A549 treated with ZK216348 at 1 μM for 4 hours (cell line): ENCODE results near the gene SPON2. TPM values are rescaled to one million over a fixed set of nuclear protein-coding genes. Genes with fewer than 3 reads are reported as not detected.

ENCODE experiments used
- total RNA-seq: library from RNA; stranded (reverse); fragments of 200-300 nt; extraction: Qiagen RNA extraction; gene quantifications from 5 replicates; pipeline ENCODE4 v1.2.3, GENCODE V29; 2022; ENCODE audit warnings: low read depth

The SPON2 gene
- total RNA-seq: 0.13 to 0.69 TPM (median 0.34 TPM) in 4 of 5 replicates, not detected in the other

GRCh38 chr4:1172228-1172851 lies at the start of gene SPON2:
SPON2 (minus strand) TSS chr4:1172583.

Other genes with a start within 250 kb of the SPON2 start
- gene GAK, start 240.3 kb downstream of the SPON2 start, total RNA-seq: 24.4 to 59.3 TPM (median 48.8 TPM) in 5 replicates
- 6.1 to 12.3 TPM (median 8.0 TPM) in 5 replicates for gene TMEM175, start 240.1 kb downstream of the SPON2 start, total RNA-seq
- gene DGKQ, start 199.0 kb downstream of the SPON2 start, total RNA-seq: 4.0 to 9.4 TPM (median 7.7 TPM) in 5 replicates
- gene IDUA, start 185.5 kb downstream of the SPON2 start, total RNA-seq: 5.5 to 17.7 TPM (median 13.9 TPM) in 5 replicates
- gene SLC26A1, start 179.2 kb downstream of the SPON2 start, total RNA-seq: 0.15 to 0.40 TPM (median 0.31 TPM) in 4 of 5 replicates, not detected in the other
- 10.8 to 25.7 TPM (median 23.0 TPM) in 5 replicates for gene FGFRL1, start 161.0 kb downstream of the SPON2 start, total RNA-seq
- gene RNF212, start 59.0 kb downstream of the SPON2 start, total RNA-seq: 1.5 to 2.5 TPM (median 1.7 TPM) in 5 replicates
- 56.7 to 97.3 TPM (median 85.7 TPM) in 5 replicates for gene CTBP1, start 76.5 kb upstream of the SPON2 start, total RNA-seq
- gene MAEA, start 117.3 kb upstream of the SPON2 start, total RNA-seq: 48.8 to 68.1 TPM (median 64.7 TPM) in 5 replicates
- 3.2 to 5.7 TPM (median 5.0 TPM) in 5 replicates for gene UVSSA, start 174.6 kb upstream of the SPON2 start, total RNA-seq
- not detected in 5 replicates for gene NKX1-1, start 233.9 kb upstream of the SPON2 start, total RNA-seq